Transverse colon (tissue), 4 donors: ENCODE data around the gene DPPA4. TPM values are rescaled to one million over a fixed set of nuclear protein-coding genes. Genes with fewer than 3 reads are reported as not detected.

Source experiments
- DNase-seq: peaks from one replicate; pipeline ENCODE4 v3.0.0-alpha.2; 2019
- H3K27ac ChIP-seq, 4 donors: fragments of 200-600 bp; sonication (generic); 2 replicates each; pipeline ENCODE4 v1.5.1; 2016 to 2018; ENCODE audit warnings: inconsistent platforms in 4 of 4
- H3K27me3 ChIP-seq: fragments of 200-600 bp; sonication (generic); 2 replicates; pipeline ENCODE4 v1.5.1; 2017; ENCODE audit warnings: inconsistent platforms
- H3K36me3 ChIP-seq, 4 donors: fragments of 200-600 bp; sonication (generic); 2 replicates each; pipeline ENCODE4 v1.5.1; 2017 to 2019; ENCODE audit warnings: inconsistent platforms in 4 of 4
- H3K4me1 ChIP-seq, 4 donors: fragments of 200-600 bp; sonication (generic); 2 replicates each; pipeline ENCODE4 v1.5.1; 2017 to 2020; ENCODE audit warnings: inconsistent platforms in 4 of 4
- H3K4me3 ChIP-seq, 4 donors: fragments of 200-600 bp; sonication (generic); 1 replicate in 1 of 4; 2 replicates in 3 of 4; pipeline versions ENCODE4 v1.5.1 to v1.6.1; 2017 to 2019; ENCODE audit warnings: inconsistent platforms in 4 of 4
- H3K9me3 ChIP-seq, 2 donors: fragments of 200-600 bp; sonication (generic); 2 replicates each; pipeline ENCODE4 v1.5.1; 2017 to 2019; ENCODE audit warnings: inconsistent platforms in 2 of 2
- EP300 ChIP-seq: sonication (generic); formaldehyde crosslinking; IDR thresholded peaks from one replicate; pipeline ENCODE4 v1.6.1; 2017; ENCODE audit warnings: antibody characterized with exemption, low read depth
- POLR2A ChIP-seq: fragments of 450-650 bp; IDR thresholded peaks from one replicate; pipeline ENCODE4 v1.6.1; 2016; ENCODE audit warnings: antibody characterized with exemption, mild to moderate bottlenecking, moderate library complexity
- POLR2AphosphoS5 ChIP-seq, 3 donors: sonication (generic); formaldehyde crosslinking; IDR thresholded peaks; one replicate each; pipeline ENCODE4 v1.6.1; 2016; ENCODE audit warnings: antibody characterized with exemption in 3 of 3
- WGBS, 2 donors: methylation state at CpG; one replicate each; pipeline ENCODE4 v1.1.5; 2018; ENCODE audit warnings: low coverage in 1 of 2; 5-methylcytosine and 5-hydroxymethylcytosine counted together
- in situ Hi-C, 4 donors: fragments of 200-750 bp; cut with MboI; loops; one replicate each; pipeline versions ENCODE4 v1.15.0 to v1.15.1; 2017; ENCODE audit warnings: low sequenced_read_pairs in 3 of 4, low pct_ligation_motif_present in 1 of 4, low pct_unique_long_range_greater_than_20kb in 1 of 4
- intact Hi-C: fragments of 100-400 bp; cut with DNase I; formaldehyde crosslinking; loops from one replicate; pipeline ENCODE4 v1.15.1; 2023; ENCODE audit warnings: low total_unique reads
- total RNA-seq, 4 donors: library from RNA; depleted of rRNA; stranded (reverse); fragments of >200 nt; gene quantifications; one replicate each; pipeline ENCODE4 v1.1.0, GENCODE V29; 2016
- TF ChIP-seq, protein P1 (sequence below), 5 experiments: fragments of 200-600 bp in 3 of 5; fragments of 450-650 bp in 2 of 5; sonication (generic) in 3 of 5; IDR thresholded peaks; 1 replicate in 2 of 5; 2 replicates in 3 of 5; pipeline ENCODE4 v1.5.1; 2016 to 2017; ENCODE audit warnings: antibody characterized with exemption in 5 of 5, inconsistent platforms in 3 of 5, mild to moderate bottlenecking in 2 of 5, moderate library complexity in 1 of 5

Gene DPPA4
- total RNA-seq, 4 donors from 2014 or later, result not detected

DNA sequence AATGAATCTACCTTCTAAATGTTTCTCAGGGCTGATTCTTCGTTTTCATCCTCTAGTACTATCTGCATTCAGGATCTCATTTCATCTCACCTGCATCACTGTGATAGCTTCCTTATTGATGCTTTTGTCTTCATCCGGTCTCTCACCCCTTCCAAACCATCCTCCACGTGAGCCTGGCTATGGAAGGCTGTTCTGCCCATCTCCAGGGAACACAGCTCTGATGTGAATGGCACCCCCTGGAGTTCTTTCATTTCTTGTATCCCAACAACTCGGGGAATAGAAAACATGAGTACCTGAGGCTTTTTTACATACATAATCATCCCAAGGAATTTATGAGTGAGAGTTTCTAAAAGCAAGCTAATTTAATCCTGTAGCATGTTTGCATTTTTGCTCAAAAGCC lies 8.8 kb upstream of the DPPA4 start:
- H3K27ac ChIP-seq, result no peak overlapping the region
- H3K9me3 ChIP-seq, result no peaks in the 10 kb centered on the region
- TF ChIP-seq, protein P1, sequence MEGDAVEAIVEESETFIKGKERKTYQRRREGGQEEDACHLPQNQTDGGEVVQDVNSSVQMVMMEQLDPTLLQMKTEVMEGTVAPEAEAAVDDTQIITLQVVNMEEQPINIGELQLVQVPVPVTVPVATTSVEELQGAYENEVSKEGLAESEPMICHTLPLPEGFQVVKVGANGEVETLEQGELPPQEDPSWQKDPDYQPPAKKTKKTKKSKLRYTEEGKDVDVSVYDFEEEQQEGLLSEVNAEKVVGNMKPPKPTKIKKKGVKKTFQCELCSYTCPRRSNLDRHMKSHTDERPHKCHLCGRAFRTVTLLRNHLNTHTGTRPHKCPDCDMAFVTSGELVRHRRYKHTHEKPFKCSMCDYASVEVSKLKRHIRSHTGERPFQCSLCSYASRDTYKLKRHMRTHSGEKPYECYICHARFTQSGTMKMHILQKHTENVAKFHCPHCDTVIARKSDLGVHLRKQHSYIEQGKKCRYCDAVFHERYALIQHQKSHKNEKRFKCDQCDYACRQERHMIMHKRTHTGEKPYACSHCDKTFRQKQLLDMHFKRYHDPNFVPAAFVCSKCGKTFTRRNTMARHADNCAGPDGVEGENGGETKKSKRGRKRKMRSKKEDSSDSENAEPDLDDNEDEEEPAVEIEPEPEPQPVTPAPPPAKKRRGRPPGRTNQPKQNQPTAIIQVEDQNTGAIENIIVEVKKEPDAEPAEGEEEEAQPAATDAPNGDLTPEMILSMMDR (IDR thresholded peaks at IDR 0.05), result no peak
- TF ChIP-seq EP300 (no peak), POLR2AphosphoS5 (IDR thresholded peaks at IDR 0.05) (no peak), POLR2A (no peak)
- H3K4me3 ChIP-seq, result no peak overlapping the region
- intact Hi-C loops (no loop called here), in situ Hi-C loops (no loop called here)
- no peak for DNase-seq
- H3K27me3 ChIP-seq, result no peaks in the 10 kb centered on the region
- H3K4me1 ChIP-seq, result no peaks in the 10 kb centered on the region
- no peaks in the 10 kb centered on the region for H3K36me3 ChIP-seq
- 45 to 50% methylated on average over 4 of the region's 4 CpGs for WGBS, 2 donors

DNA sequence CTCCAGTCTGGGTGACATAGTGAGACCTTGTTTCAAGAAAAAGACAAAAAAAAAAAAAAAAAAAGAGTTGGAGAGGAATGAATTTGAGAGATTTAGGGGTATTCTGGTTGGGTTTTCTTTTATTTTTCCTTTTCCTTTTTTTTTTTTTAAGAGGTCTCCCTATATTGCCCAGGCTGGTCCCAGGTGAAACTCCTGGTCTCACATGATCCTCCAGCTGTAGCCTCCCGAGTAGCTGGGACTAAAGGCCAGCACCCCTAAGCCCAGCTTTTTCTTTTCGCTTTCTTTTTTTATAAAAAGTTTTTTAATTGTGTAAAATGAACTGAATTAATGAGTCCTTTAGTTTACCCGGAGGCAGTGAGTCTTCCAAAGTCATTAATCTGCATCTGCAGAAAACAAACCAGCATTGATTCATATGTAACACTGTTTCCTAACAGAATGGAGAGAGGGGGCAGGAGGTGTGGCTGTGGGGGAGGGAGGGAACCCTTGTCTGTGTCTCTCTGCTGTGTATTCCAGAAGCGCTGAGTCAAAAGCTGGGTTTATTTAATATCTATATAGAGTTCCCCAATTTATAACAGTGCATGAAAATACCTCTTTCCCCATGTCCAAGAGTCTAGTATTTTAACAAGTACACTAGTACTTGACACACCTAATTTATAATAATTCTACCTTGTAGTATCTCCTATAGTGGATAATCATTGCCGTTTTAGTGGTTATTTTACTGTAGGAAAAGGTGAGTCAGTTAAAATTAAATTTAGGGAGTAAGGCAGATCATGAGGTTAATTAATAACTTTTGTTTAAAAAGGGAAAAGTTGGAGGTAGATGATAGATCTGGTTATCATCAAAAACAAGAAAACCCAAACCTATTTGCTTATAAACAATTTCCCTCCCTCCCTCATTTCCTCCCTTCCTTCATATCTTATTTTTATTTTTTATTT lies 2.6 kb upstream of the DPPA4 start:
- TF ChIP-seq POLR2A (no peak), POLR2AphosphoS5 (IDR thresholded peaks at IDR 0.05) (no peak), EP300 (no peak)
- TF ChIP-seq, protein P1 (IDR thresholded peaks at IDR 0.05), result no peak
- H3K4me1 ChIP-seq, result no peaks in the 10 kb centered on the region
- DNase-seq, result no peak
- 63 to 69% methylated on average over 4 to 5 of the region's 5 CpGs for WGBS, 2 donors
- H3K36me3 ChIP-seq, result no peaks in the 10 kb centered on the region
- no peaks in the 10 kb centered on the region for H3K9me3 ChIP-seq
- in situ Hi-C loops, result no loop called here
- intact Hi-C loops, result no loop called here
- no peak overlapping the region for H3K4me3 ChIP-seq
- H3K27me3 ChIP-seq, result no peaks in the 10 kb centered on the region
- no peak overlapping the region for H3K27ac ChIP-seq

GRCh38 chr3:109339197-109339596 lies 1.9 kb upstream of the DPPA4 start:
- no peaks in the 10 kb centered on the region for H3K9me3 ChIP-seq
- no peaks in the 10 kb centered on the region for H3K36me3 ChIP-seq
- TF ChIP-seq POLR2A, result no peak
- TF ChIP-seq, protein P1 (IDR thresholded peaks at IDR 0.05), result no peak
- H3K4me3 ChIP-seq, result no peak overlapping the region
- no peak overlapping the region for H3K27ac ChIP-seq
- WGBS, 2 donors, result 51 to 62% methylated on average over 3 of the region's 3 CpGs
- in situ Hi-C loops, result no loop called here
- H3K4me1 ChIP-seq, result no peaks in the 10 kb centered on the region
- DNase-seq, result no peak
- intact Hi-C loops, result no loop called here
- H3K27me3 ChIP-seq, result no peaks in the 10 kb centered on the region

DNA sequence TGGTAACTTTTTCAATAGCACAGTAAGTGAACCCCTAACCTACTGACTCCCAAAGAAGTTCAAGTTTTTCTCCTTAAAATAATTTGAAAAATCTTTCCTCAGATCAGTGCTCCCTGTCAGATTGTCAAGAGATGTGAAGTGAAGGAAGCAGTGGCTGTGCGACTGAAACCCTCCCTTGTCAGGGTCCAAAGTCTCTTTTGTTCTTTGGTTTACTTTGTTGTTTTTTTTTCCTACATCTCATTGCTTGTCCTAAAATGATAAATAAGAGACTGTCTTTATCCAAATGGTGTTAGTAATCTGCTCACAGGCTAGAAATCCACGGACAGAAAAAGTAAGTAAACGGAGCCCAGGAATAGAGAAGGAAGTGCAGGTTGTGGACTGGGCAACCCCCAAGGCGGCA lies 976 bp upstream of the DPPA4 start:
- no peaks in the 10 kb centered on the region for H3K4me1 ChIP-seq
- WGBS, 2 donors, result 35 to 52% methylated on average over 4 of the region's 4 CpGs
- H3K4me3 ChIP-seq, result no peak overlapping the region
- intact Hi-C loops, result no loop called here
- H3K27me3 ChIP-seq, result no peaks in the 10 kb centered on the region
- no peaks in the 10 kb centered on the region for H3K9me3 ChIP-seq
- H3K36me3 ChIP-seq, result no peaks in the 10 kb centered on the region
- no peak for DNase-seq
- TF ChIP-seq POLR2A (no peak), POLR2AphosphoS5 (IDR thresholded peaks at IDR 0.05) (no peak), EP300 (no peak)
- TF ChIP-seq, protein P1 (IDR thresholded peaks at IDR 0.05), result no peak
- H3K27ac ChIP-seq, result no peak overlapping the region
- in situ Hi-C loops, result no loop called here
